ENCODE results near the gene MRAP.

MRAP gene

GRCh38 chr21:32278518-32279376 is 19.9 kb upstream of the MRAP start, which contains the start of gene MIS18A:
MIS18A (minus strand) TSS chr21:32279049; CDS start chr21:32279014, 35 bp downstream.
- peak; percentile 96 for DNase-seq (ENCODE audit: low spot score)

GRCh38 chr21:32279377-32279680 is 19.3 kb upstream of the MRAP start:
- TF ChIP-seq CTCF (IDR thresholded peaks at IDR 0.05; ENCODE audit: extremely low read depth, missing control alignments) = no peak
- DNase-seq (ENCODE audit: low spot score) = no peak

More at GRCh38 chr21:32278518-32279376, 19.9 kb upstream of the MRAP start, which contains the start of gene MIS18A:
- TF ChIP-seq CTCF (IDR thresholded peaks at IDR 0.05; ENCODE audit: extremely low read depth, missing control alignments) = no peak

GRCh38 chr21:32281531-32281930 is 17.1 kb upstream of the MRAP start:
- DNase-seq (ENCODE audit: low spot score) = no peak
- no peak for TF ChIP-seq CTCF (IDR thresholded peaks at IDR 0.05; ENCODE audit: extremely low read depth, missing control alignments)

- DNase-seq (ENCODE audit: low spot score) = no peak
Measured at GRCh38 chr21:32282992-32283391, 15.7 kb upstream of the MRAP start.

GRCh38 chr21:32285476-32285875 is 13.2 kb upstream of the MRAP start:
- no peak for DNase-seq (ENCODE audit: low spot score)
- TF ChIP-seq CTCF (IDR thresholded peaks at IDR 0.05; ENCODE audit: extremely low read depth, missing control alignments) = no peak

More at GRCh38 chr21:32282992-32283391, 15.7 kb upstream of the MRAP start:
- TF ChIP-seq CTCF (IDR thresholded peaks at IDR 0.05; ENCODE audit: extremely low read depth, missing control alignments) = no peak

GRCh38 chr21:32297449-32297848 is 1.2 kb upstream of the MRAP start:
- no peak for DNase-seq (ENCODE audit: low spot score)
- no peak for TF ChIP-seq CTCF (IDR thresholded peaks at IDR 0.05; ENCODE audit: extremely low read depth, missing control alignments)

GRCh38 chr21:32298148-32298559 is 501 bp upstream of the MRAP start:
- DNase-seq (ENCODE audit: low spot score) = no peak
- TF ChIP-seq CTCF (IDR thresholded peaks at IDR 0.05; ENCODE audit: extremely low read depth, missing control alignments) = no peak
